Activated CD8-positive, alpha-beta memory T cell treated with anti-CD3 and anti-CD28 coated beads, Interleukin-2, amount 50 U/mL, for 1 hour (primary cell): ENCODE measurements around the gene CCDC88B.
"Not testable (repeated sequence)": the region's sequence is repeated elsewhere in the genome, so short reads cannot be mapped to it uniquely, and the experiment has no call there.

Experiments used
- DNase-seq: peaks from one replicate; pipeline ENCODE4 v3.0.0-alpha.2; 2020; ENCODE audit errors: extremely low read depth

Gene CCDC88B

DNA sequence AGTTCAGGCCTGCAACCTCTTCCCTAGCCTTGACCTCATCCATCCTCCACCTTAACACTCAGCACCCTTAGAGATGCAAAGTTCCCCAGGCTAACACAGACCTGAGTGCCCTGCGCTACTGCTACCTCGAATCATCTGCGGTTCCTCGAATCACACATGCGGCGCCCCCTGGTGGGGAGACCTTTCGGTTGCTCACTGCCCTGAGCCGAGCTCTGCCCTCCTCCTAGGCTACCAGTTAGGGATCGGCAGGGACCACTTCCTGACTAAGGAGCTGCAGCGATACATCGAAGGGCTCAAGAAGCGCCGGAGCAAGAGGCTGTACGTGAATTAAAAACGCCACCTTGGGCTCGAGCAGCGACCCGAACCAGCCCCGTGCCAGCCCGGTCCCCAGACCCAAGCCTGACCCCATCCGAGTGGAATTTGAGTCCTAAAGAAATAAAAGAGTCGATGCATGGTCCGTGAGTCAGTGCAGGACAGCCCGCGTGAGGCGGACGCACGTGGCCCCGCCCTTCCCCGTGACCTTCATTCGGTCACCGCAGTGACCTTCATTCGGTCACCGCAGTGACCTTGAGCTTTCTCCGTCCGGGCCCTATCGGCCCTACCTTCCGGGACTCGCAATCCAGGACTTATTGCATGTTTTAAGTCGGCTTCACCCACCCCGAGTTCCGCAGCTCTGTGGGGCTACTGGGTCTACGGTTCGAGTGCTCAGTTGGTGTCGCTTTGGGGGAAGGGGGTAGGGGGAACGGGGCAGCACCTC is 35.5 kb upstream of the CCDC88B start:
- DNase-seq, result peak; percentile 82

DNA sequence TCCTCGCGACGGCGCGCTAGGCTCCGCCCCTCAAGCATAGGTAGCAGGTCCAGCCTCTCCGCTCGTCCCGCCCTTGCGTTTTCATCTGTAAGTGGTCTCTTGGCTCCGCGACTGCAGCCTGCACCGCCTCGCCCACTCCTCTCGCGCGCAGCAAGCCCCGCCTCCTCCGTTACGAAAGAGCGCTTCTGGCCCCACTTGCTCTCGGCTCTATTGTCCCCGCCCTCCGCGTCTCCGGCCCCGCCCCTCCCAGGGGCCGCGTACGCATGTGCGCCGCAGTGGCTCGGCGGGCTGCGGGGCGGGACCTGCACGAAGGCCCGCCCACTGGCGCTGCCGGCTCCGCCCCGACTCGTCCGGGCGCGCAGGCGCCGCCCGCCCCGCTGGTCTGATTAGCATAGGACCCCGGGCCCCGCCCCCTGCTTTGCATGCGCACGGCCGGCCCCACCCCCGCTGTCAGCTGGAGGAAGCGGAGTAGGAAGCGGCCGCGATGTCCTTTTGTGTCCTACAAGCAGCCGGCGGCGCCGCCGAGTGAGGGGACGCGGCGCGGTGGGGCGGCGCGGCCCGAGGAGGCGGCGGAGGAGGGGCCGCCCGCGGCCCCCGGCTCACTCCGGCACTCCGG is 34.8 kb upstream of the CCDC88B start, which contains the start of gene ESRRA:
Gene ESRRA (plus strand): TSS at position 450 of the 616 bp plus-strand sequence. CDS start 1,656 bp downstream, outside the sequence.
- peak; percentile 99 for DNase-seq

GRCh38 chr11:64305691-64306562 is 34.1 kb upstream of the CCDC88B start:
- DNase-seq, result no peak

- DNase-seq, result no peak
Measured at GRCh38 chr11:64306563-64306875, 33.5 kb upstream of the CCDC88B start.

DNA sequence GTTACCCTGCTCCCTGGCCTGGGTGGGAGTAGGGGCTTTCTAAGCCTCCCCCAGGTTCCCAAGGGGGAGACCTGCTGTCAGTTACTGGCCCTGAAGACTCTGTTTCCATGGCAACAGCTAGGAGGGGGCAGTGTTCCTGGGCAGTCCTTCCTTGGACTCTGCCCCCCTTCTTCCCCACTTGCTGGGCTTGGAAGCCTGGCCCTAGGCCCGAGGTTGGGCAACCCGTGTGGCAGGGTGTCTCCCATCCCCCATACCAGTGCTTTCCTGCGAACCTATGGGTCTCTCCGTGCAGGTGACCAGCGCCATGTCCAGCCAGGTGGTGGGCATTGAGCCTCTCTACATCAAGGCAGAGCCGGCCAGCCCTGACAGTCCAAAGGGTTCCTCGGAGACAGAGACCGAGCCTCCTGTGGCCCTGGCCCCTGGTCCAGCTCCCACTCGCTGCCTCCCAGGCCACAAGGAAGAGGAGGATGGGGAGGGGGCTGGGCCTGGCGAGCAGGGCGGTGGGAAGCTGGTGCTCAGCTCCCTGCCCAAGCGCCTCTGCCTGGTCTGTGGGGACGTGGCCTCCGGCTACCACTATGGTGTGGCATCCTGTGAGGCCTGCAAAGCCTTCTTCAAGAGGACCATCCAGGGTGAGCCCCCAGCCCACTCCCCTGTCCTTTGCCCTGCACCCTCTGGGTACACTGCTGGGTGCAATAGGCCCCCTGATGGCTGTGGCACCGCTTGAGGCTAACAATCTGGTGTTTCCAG is 33.0 kb upstream of the CCDC88B start:
- no peak for DNase-seq

- DNase-seq, result not testable (repeated sequence)
Measured at GRCh38 chr11:64307795-64308194, 32.2 kb upstream of the CCDC88B start.

DNA sequence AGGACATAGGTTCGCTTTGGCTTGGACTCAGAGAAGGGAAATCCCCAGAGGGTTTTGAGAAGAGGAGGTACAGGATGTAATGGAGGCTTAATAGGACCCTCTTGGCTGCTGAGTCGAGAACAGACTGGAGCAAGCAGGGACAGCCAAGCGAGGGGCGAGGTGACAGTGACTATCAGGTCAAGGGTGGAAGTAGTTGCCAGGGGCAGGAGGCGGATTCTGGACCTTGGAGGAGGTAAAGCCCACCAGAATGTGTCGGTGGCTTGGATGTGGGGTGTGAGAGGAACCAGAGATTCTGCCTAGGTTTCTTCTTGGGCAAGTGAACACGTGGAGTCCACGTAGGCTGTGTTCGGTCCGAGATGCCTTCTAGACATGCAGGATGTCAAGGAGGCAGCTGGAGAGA is 27.1 kb upstream of the CCDC88B start:
- DNase-seq, result no peak

DNA sequence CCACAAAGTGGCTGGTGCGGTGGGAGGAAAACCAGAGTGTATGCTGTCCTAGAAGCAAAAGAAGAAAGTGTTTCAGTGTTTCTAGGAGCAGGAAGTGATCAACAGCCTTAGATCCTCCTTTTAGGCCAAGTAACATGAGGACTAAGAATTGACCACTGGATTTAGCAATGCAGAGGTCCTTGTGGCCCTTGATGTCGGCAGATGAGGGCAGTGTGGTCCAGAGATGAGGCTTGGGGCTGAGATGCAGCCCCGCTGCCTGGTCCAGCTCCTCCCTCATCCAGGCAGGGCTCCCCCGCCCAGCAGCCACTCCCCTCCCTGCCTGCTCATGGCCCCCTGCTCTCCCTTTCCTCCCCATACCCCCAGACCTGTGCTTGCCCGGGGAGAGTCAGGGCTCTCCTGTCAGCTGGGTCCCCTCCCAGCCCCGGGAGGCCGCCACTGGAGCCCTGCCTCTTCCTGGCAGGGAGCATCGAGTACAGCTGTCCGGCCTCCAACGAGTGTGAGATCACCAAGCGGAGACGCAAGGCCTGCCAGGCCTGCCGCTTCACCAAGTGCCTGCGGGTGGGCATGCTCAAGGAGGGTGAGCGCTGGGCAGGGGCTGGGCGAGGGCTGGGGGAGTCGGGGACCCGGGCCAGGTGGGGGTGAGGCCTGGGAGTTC is 26.4 kb upstream of the CCDC88B start:
- no peak for DNase-seq

DNA sequence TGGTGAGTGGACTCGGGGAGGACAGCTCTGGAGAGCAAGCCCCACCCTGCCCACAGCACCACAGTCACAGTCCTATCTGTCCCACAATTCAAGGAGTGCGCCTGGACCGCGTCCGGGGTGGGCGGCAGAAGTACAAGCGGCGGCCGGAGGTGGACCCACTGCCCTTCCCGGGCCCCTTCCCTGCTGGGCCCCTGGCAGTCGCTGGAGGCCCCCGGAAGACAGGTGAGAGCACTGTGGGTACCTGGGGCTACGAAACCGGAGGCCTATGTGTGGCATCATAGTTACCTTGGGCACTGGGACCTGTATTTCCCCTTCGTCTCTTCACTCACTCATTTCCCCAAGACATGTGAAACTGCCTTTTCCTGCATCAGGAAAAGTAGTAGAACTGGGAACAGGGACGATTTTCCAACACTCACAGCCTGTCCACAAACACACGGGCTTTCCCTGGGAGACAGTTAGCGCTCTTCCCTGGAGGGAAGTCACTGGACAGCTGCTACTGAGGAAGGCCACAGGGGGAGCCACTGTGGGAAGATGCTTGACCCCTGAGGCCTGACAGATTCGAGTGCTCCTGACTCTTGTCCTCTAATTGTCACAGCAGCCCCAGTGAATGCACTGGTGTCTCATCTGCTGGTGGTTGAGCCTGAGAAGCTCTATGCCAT is 25.7 kb upstream of the CCDC88B start:
- no peak for DNase-seq

DNA sequence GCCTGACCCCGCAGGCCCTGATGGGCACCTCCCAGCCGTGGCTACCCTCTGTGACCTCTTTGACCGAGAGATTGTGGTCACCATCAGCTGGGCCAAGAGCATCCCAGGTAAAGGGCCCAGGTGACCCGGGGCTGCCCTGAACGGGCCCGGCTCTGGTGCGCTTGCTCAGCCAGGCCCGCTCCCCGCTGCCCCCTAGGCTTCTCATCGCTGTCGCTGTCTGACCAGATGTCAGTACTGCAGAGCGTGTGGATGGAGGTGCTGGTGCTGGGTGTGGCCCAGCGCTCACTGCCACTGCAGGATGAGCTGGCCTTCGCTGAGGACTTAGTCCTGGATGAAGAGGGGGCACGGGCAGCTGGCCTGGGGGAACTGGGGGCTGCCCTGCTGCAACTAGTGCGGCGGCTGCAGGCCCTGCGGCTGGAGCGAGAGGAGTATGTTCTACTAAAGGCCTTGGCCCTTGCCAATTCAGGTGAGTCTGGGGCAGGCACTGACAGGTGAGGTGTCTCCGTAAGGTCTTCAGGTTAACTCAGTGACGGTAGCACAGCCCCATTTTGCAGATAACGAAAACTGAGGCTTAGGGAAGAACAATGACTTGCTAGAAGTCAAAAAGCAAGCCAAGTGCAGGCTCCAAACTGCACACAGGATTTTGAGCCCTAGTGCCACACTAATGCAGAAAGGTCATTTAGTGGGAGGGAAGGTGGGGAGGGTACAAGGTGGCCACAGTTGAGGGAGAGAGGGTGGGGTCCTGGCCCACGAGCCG is 25.0 kb upstream of the CCDC88B start:
- DNase-seq, result no peak

- DNase-seq, result not testable (repeated sequence)
Measured at GRCh38 chr11:64315667-64316526, 24.1 kb upstream of the CCDC88B start.

DNA sequence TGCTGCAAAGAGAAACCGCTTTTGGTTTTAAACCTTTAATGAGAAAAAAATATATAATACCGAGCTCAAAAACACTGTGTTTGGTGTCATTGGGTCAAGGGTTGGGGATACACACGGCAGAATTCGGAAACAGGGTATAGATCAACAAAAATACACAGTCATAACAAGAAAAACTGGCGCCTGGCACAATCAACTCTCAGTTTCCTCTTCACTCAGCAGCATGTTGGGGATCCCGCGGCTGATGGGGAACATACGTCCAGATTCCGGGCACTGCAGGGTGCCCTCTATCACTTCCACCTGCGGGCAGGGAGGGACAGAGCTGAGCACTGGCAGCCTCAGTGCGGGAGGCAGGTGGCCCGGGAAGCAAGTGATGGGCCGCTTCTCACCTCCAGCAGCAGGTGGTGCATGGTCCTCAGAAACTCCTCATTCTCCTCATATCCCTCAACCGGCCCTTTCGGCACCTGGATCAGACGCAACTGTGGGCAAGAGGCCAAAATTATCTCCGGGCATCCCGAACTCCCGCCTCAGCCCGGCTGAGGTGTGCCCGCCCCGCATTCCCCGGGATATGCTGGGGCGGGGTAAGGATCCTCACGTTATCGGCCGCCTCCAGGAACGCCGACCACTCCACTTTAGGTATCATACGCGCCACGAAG is 23.2 kb upstream of the CCDC88B start:
- no peak for DNase-seq

DNA sequence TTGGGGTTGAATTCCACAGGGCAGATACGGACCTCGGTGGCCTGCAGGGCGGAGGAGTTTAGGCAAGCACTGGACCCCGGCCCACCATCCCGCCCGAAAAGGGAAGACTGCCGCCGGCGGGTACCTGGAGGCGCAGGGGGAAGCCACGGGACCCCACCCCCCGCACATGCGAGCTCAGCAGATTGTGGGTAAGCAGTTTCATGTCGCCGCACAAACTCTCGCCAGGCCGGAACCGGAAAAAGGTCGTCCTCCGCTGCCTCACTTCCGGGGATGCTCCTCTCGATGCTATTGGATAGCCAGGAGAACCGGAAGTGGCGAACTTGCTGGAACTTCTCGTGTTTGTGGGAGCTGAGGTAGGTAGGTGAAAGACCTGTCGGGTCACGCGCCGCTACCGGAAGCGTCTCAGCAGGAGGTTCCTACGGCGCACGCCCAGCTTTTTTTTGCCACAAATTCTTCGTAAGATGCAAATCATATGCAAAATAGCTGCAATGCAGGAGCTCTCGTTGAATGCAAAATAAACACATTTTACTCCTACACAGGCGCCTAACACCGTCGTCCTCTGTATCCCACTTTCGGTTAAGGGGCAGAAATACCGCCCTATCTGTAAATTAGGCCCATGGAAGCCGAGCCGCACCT is 22.6 kb upstream of the CCDC88B start, which contains the start of gene TRMT112:
Gene TRMT112 (minus strand): TSS at position 235 of the 636 bp plus-strand sequence. CDS start 33 bp downstream, at position 202.
- peak; percentile 97 for DNase-seq

DNA sequence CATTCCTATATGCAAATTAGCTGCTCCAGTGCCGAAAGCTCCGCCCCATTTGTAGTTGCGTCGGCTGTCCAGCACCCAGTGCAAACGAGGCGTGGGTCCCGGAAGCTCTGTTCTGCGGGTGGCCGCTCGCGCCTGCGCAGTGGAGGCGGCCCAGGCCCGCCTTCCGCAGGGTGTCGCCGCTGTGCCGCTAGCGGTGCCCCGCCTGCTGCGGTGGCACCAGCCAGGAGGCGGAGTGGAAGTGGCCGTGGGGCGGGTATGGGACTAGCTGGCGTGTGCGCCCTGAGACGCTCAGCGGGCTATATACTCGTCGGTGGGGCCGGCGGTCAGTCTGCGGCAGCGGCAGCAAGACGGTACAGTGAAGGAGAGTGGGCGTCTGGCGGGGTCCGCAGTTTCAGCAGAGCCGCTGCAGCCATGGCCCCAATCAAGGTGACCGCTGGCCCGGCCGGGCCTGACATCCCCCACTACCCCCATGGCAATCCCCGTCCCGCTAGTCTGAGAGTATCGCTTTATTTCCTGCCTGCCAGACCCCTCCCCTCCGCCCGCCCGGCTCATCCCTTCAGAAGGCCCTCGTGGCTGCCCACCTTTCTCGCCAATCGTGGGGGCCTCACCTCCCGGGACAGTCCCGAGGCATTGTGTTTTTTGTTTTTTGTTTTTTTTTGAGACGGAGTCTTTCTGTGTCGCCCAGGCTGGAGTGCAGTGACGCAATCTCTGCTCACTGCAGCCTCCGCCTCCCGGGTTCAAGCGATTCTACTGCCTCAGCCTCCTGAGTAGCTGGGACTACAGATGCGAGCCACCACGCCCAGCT is 21.8 kb upstream of the CCDC88B start, which contains the start of gene PRDX5:
Gene PRDX5 (plus strand): TSS at position 161 of the 805 bp plus-strand sequence. CDS start 95 bp downstream, at position 256.
- peak; percentile 86 for DNase-seq

GRCh38 chr11:64318766-64319761 is 20.9 kb upstream of the CCDC88B start:
- no peak for DNase-seq

DNA sequence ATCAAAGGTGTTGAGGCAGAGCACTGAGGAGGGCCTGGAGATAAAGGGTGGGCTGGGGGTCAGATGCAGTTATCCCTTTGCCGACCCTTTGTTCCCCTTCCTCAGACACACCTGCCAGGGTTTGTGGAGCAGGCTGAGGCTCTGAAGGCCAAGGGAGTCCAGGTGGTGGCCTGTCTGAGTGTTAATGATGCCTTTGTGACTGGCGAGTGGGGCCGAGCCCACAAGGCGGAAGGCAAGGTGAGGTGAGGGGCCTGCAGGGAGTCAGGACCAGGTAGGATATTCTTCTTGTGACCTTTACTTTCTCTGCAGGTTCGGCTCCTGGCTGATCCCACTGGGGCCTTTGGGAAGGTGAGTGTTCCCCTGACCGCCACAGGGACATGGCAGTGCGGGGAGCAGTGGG is 19.4 kb upstream of the CCDC88B start:
- no peak for DNase-seq
